OCI-LY3 (cell line): ENCODE results near the gene MRPS5.

Experiments
- EZH2phosphoT487 ChIP-seq: fragments of 200-600 bp; shearing (Covaris generic); IDR thresholded peaks from 2 replicates; pipeline ENCODE4 v1.6.1; 2018; ENCODE audit warnings: antibody characterized with exemption, mixed run types, low read depth
- TF ChIP-seq, protein P1 (sequence below): fragments of 200-600, 300-600 bp; sonication (generic); IDR thresholded peaks from 2 replicates; pipeline ENCODE4 v1.5.1; 2014; ENCODE audit warnings: antibody characterized with exemption, low read length, low read depth

DNA sequence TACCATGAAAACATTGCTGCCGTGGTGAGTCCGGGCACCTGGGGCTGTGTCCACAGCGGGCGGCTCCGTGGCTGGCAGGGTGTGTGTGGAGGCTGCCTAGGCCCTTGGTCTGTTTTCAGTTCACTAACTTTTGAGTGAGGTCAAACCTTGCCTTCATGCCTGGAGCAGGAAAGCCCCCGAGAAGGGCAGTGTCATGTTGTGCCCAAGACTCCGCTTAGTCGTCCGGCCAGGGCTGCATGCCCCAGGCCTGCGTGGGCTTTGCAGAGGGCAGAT lies 72.0 kb downstream of the MRPS5 start:
- TF ChIP-seq, protein P1, sequence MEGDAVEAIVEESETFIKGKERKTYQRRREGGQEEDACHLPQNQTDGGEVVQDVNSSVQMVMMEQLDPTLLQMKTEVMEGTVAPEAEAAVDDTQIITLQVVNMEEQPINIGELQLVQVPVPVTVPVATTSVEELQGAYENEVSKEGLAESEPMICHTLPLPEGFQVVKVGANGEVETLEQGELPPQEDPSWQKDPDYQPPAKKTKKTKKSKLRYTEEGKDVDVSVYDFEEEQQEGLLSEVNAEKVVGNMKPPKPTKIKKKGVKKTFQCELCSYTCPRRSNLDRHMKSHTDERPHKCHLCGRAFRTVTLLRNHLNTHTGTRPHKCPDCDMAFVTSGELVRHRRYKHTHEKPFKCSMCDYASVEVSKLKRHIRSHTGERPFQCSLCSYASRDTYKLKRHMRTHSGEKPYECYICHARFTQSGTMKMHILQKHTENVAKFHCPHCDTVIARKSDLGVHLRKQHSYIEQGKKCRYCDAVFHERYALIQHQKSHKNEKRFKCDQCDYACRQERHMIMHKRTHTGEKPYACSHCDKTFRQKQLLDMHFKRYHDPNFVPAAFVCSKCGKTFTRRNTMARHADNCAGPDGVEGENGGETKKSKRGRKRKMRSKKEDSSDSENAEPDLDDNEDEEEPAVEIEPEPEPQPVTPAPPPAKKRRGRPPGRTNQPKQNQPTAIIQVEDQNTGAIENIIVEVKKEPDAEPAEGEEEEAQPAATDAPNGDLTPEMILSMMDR, result no peak
- no peak for TF ChIP-seq EZH2phosphoT487
